Measurements from ENCODE around the gene RABEP1.

RABEP1 gene

GRCh38 chr17:5272322-5272721, 9.8 kb upstream of the RABEP1 start:
- no peak for DNase-seq (ENCODE audit: low read depth)

GRCh38 chr17:5282642-5283217, 646 bp downstream of the RABEP1 start:
- DNase-seq (ENCODE audit: low read depth) = peak; percentile 27

GRCh38 chr17:5283571-5284315, 1.7 kb downstream of the RABEP1 start:
- no peak for DNase-seq (ENCODE audit: low read depth)

GRCh38 chr17:5284681-5285080, 2.6 kb downstream of the RABEP1 start:
- DNase-seq (ENCODE audit: low read depth) = no peak

GRCh38 chr17:5286846-5287245, 4.8 kb downstream of the RABEP1 start:
- DNase-seq (ENCODE audit: low read depth) = no peak

- no peak for DNase-seq (ENCODE audit: low read depth)
Observed at GRCh38 chr17:5291683-5292350, 9.7 kb downstream of the RABEP1 start.

GRCh38 chr17:5297245-5297644, 15.2 kb downstream of the RABEP1 start:
- DNase-seq (ENCODE audit: low read depth) = no peak

GRCh38 chr17:5299383-5299782, 17.3 kb downstream of the RABEP1 start:
- no peak for DNase-seq (ENCODE audit: low read depth)

GRCh38 chr17:5304636-5305035, 22.6 kb downstream of the RABEP1 start:
- DNase-seq (ENCODE audit: low read depth) = no peak

- no peak for DNase-seq (ENCODE audit: low read depth)
Observed at GRCh38 chr17:5309851-5310250, 27.8 kb downstream of the RABEP1 start.

- DNase-seq (ENCODE audit: low read depth) = no peak
Observed at GRCh38 chr17:5325851-5326250, 43.8 kb downstream of the RABEP1 start.

- no peak for DNase-seq (ENCODE audit: low read depth)
Observed at GRCh38 chr17:5329784-5330557, 47.9 kb downstream of the RABEP1 start.

GRCh38 chr17:5330981-5331380, 48.9 kb downstream of the RABEP1 start:
- DNase-seq (ENCODE audit: low read depth) = no peak

- no peak for DNase-seq (ENCODE audit: low read depth)
Observed at GRCh38 chr17:5331506-5331905, 49.4 kb downstream of the RABEP1 start.

- DNase-seq (ENCODE audit: low read depth) = no peak
Observed at GRCh38 chr17:5344914-5345313, 62.8 kb downstream of the RABEP1 start.

GRCh38 chr17:5352681-5353289, 70.7 kb downstream of the RABEP1 start:
- DNase-seq (ENCODE audit: low read depth) = no peak

GRCh38 chr17:5354310-5354709, 72.2 kb downstream of the RABEP1 start:
- DNase-seq (ENCODE audit: low read depth) = no peak

GRCh38 chr17:5354886-5355415, 72.9 kb downstream of the RABEP1 start:
- no peak for DNase-seq (ENCODE audit: low read depth)

GRCh38 chr17:5355421-5356129, 73.5 kb downstream of the RABEP1 start:
- no peak for DNase-seq (ENCODE audit: low read depth)

GRCh38 chr17:5361426-5361825, 79.3 kb downstream of the RABEP1 start:
- DNase-seq (ENCODE audit: low read depth) = no peak

- DNase-seq (ENCODE audit: low read depth) = no peak
Observed at GRCh38 chr17:5362162-5362811, 80.2 kb downstream of the RABEP1 start.
